RWPE1 (cell line): ENCODE results near the gene SP140.

Source experiments
- CTCF ChIA-PET: fragments of 350-600 bp; sonication (Branson Sonifier 250); formaldehyde crosslinking; extraction: SDS; loops from one replicate; lab custom pipeline; 2021; lab: Yijun Ruan, JAX
- POLR2A ChIA-PET: fragments of 400-600 bp; formaldehyde crosslinking; extraction: SDS; loops from one replicate; lab custom pipeline; 2020; ENCODE audit warnings: antibody characterized with exemption; ENCODE audit not compliant: low non-redundant PET; lab: Yijun Ruan, JAX
- DNase-seq: peaks from one replicate; pipeline ENCODE4 v3.0.0; 2012; ENCODE audit warnings: low spot score
- H3K27ac ChIP-seq: fragments of 450-650 bp; 2 replicates; pipeline ENCODE4 v1.5.1; 2017
- TF ChIP-seq, protein P1 (sequence below): fragments of 450-650 bp; conservative IDR thresholded peaks from 2 replicates; pipeline ENCODE4 v1.5.1; 2017; ENCODE audit warnings: low read depth, mild to moderate bottlenecking

SP140 gene

DNA sequence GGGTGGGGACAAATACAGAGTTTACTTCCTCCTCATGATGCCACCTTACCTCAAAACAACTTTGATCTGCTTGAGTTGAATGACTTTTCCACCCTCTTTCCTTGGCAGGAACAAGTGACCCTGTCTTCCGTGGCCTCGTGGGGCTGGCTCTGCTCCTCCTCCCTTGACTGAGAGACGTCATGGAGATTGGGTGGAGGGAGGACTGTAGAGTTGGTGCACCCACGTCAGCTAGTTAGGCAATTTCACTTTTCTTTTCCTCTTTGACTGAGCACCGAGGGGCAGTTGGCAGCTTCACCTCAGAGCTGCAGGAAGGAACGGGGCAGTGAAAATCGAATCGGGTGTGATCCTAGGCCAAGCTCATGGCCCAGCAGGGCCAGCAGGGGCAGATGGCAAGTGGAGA, at the start of gene SP140:
Gene SP140, plus strand, starts transcription at position 251 of the 400 bp plus-strand sequence. Its CDS starts 109 bp downstream, at position 360.
- TF ChIP-seq, protein P1, sequence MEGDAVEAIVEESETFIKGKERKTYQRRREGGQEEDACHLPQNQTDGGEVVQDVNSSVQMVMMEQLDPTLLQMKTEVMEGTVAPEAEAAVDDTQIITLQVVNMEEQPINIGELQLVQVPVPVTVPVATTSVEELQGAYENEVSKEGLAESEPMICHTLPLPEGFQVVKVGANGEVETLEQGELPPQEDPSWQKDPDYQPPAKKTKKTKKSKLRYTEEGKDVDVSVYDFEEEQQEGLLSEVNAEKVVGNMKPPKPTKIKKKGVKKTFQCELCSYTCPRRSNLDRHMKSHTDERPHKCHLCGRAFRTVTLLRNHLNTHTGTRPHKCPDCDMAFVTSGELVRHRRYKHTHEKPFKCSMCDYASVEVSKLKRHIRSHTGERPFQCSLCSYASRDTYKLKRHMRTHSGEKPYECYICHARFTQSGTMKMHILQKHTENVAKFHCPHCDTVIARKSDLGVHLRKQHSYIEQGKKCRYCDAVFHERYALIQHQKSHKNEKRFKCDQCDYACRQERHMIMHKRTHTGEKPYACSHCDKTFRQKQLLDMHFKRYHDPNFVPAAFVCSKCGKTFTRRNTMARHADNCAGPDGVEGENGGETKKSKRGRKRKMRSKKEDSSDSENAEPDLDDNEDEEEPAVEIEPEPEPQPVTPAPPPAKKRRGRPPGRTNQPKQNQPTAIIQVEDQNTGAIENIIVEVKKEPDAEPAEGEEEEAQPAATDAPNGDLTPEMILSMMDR = no peak
- DNase-seq = no peak
- no peak within 1 kb of the TSS for H3K27ac ChIP-seq
- ChIA-PET CTCF (no interaction called here), POLR2A (no interaction called here)

DNA sequence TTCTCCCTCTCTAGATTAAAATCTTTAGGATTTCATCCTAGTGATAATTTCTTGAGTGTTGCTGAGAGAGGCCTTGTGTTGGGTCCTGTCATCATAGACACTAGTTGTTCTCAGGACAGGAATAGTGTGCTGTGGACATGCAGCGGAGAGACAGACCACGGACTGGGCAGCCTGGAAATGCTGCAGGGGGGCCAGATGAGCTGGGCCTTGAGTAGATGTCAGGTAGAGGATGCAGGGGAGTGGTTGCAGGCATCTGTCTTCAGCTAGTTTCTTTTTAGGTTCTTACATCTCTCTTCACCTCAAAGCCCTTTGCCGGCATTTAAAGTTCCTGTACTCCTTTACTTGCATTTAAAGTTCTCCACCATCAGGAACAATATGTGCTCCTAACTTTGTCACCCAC, 48.5 kb upstream of the SP140 start:
- CTCF ChIA-PET = no interaction called here
- no peak for DNase-seq
- POLR2A ChIA-PET = no interaction called here
- H3K27ac ChIP-seq = no peak overlapping the region
- TF ChIP-seq, protein P1 = no peak

- POLR2A ChIA-PET = no interaction called here
- TF ChIP-seq, protein P1 = no peak
- CTCF ChIA-PET = no interaction called here
- DNase-seq = no peak
- H3K27ac ChIP-seq = no peak overlapping the region
These were observed 46.7 kb upstream of the SP140 start for GRCh38 chr2:230178546-230179485.

DNA sequence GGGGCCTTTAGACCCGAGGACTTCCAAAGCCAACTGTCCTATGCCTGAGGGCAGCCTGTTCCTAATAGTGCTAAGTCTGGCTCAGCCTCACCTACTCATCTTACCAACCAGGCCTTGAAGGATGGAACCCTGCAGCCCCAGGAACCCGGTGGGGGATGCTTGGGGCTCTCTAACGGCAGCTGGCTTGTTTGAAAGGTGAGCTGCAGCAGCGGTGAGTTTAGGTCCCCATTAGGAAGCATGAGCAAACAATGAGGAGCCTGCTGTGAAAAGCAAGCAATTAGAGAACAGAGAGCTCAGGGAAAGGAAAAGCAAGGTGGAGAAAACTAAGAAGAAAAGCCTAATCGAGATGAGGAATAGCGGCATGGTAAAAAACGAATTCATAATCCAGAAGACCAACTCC, 45.6 kb upstream of the SP140 start:
- ChIA-PET POLR2A (no interaction called here), CTCF (interaction anchor here (0.6 kb wide), 1 partner anchor 116 kb away, joined by 3 read pairs; no protein-coding TSS in a partner anchor)
- H3K27ac ChIP-seq = no peak overlapping the region
- TF ChIP-seq, protein P1 = no peak
- no peak for DNase-seq

- POLR2A ChIA-PET = no interaction called here
- no peak for DNase-seq
- no peak overlapping the region for H3K27ac ChIP-seq
- TF ChIP-seq, protein P1 = no peak
- CTCF ChIA-PET = no interaction called here
These were observed 44.3 kb upstream of the SP140 start for GRCh38 chr2:230181195-230181594.

DNA sequence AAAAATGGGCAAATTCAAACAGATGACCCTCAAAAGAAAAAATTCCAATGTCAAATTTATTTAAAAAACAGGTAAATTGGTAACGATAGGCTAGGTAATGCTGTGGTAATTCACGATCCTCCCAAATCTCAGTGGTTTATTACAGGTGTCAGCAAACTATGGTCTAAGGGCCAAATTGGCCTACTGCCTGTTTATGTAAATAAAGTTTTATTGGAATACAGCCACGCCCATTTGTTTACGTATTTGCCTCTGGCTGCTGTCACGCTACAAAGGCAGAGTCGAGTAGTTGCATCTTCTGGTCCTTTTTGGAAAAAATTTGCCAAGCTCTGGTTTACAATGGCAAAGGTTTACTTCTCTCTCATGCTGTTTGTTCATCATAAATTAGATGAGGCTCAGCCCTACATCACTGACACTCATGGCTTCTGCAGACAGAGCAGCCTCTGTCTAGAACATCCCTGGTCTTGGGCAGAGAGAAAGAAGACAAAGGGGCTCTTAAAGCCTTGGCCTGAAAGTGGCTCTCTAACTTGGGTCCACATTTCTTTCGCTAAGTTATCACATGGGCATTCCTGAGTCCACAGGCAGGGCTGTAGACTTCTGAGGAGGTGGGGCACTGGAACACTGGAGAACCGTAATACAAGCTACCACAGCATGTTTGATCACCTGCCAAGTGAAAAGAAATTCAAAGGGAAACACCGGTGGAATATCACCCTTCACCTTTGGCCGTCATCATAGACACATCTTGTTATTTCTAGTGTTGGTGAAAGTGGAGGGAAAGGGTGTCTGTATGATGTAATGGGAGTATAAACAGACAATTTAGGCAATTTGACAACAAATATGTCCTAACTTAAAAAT, 40.6 kb upstream of the SP140 start:
- CTCF ChIA-PET = interaction anchor here (0.7 kb wide), 1 partner anchor 148 kb away, joined by 3 read pairs; no protein-coding TSS in a partner anchor
- TF ChIP-seq, protein P1 = no peak
- POLR2A ChIA-PET = no interaction called here
- DNase-seq = no peak
- H3K27ac ChIP-seq = no peak overlapping the region
